Measurements from ENCODE around the gene PIAS4. TPM values are rescaled to one million over a fixed set of nuclear protein-coding genes. Genes with fewer than 3 reads are reported as not detected.

The PIAS4 gene
- total and polyA plus RNA-seq, 2 of the 13 experiments (the other 11 are each of a cell fraction or from before 2014, with no cell fraction given): 9.0 to 20.1 TPM

DNA sequence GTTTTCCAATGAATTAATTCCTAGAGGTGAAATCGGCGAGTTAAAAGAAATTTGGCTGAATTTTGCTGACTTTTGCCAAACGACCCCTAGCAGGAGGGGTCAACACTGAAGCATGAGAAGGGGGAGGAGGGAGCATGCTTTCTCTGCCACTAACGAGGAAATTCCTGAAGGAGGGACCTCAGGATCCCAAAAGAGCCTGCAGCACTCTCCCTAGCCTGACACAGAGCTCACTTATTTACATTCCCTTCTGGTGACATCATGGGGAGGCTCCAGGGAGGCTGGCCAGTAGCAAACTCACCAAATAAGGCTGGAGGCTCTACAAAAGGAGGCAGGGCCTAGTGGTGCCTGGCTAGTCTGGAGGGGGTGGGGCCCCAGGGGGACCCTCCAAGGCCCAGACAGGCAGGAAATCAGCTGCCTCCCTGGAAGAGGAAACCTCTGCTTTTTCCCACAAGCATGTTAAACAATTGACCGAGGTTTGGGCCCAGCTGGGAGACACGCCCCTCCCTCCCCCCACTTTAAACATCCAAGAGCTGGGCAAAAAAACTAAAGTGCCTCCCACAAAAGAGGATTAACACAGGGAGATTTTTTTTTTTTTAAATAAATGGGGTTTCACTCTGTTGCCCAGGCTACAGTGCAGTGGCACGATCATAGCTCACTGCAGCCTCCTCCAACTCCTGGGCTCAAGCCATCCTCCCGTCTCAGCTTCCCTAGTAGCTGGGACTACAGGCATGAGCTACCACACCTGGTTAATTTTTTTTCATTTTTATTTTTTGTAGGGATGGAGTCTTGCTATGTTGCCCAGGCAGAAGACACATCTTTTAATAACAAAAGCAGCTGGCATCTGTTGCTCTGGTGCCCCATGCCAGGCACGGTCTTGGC is 38.7 kb upstream of the PIAS4 start (continued):
- TF ChIP-seq, protein P1, sequence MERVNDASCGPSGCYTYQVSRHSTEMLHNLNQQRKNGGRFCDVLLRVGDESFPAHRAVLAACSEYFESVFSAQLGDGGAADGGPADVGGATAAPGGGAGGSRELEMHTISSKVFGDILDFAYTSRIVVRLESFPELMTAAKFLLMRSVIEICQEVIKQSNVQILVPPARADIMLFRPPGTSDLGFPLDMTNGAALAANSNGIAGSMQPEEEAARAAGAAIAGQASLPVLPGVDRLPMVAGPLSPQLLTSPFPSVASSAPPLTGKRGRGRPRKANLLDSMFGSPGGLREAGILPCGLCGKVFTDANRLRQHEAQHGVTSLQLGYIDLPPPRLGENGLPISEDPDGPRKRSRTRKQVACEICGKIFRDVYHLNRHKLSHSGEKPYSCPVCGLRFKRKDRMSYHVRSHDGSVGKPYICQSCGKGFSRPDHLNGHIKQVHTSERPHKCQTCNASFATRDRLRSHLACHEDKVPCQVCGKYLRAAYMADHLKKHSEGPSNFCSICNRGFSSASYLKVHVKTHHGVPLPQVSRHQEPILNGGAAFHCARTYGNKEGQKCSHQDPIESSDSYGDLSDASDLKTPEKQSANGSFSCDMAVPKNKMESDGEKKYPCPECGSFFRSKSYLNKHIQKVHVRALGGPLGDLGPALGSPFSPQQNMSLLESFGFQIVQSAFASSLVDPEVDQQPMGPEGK (CRISPR knock-in tag; IDR thresholded peaks at IDR 0.05): peak; percentile 85
- TF ChIP-seq, protein P2, sequence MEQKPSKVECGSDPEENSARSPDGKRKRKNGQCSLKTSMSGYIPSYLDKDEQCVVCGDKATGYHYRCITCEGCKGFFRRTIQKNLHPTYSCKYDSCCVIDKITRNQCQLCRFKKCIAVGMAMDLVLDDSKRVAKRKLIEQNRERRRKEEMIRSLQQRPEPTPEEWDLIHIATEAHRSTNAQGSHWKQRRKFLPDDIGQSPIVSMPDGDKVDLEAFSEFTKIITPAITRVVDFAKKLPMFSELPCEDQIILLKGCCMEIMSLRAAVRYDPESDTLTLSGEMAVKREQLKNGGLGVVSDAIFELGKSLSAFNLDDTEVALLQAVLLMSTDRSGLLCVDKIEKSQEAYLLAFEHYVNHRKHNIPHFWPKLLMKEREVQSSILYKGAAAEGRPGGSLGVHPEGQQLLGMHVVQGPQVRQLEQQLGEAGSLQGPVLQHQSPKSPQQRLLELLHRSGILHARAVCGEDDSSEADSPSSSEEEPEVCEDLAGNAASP (CRISPR knock-in tag; IDR thresholded peaks at IDR 0.05; ENCODE audit: borderline replicate concordance): 0 out of 2 replicates have a peak, but pooled peaks have one; percentile 14
- TF ChIP-seq, protein P3, sequence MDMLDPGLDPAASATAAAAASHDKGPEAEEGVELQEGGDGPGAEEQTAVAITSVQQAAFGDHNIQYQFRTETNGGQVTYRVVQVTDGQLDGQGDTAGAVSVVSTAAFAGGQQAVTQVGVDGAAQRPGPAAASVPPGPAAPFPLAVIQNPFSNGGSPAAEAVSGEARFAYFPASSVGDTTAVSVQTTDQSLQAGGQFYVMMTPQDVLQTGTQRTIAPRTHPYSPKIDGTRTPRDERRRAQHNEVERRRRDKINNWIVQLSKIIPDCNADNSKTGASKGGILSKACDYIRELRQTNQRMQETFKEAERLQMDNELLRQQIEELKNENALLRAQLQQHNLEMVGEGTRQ (IDR thresholded peaks at IDR 0.05; ENCODE audit: low read depth, low read length): no peak
- TF ChIP-seq, protein P3 (CRISPR knock-in tag; IDR thresholded peaks at IDR 0.05; ENCODE audit: borderline replicate concordance): peak; percentile 85; the same call in 1 of the 2 replicates
- TF ChIP-seq, protein P4, sequence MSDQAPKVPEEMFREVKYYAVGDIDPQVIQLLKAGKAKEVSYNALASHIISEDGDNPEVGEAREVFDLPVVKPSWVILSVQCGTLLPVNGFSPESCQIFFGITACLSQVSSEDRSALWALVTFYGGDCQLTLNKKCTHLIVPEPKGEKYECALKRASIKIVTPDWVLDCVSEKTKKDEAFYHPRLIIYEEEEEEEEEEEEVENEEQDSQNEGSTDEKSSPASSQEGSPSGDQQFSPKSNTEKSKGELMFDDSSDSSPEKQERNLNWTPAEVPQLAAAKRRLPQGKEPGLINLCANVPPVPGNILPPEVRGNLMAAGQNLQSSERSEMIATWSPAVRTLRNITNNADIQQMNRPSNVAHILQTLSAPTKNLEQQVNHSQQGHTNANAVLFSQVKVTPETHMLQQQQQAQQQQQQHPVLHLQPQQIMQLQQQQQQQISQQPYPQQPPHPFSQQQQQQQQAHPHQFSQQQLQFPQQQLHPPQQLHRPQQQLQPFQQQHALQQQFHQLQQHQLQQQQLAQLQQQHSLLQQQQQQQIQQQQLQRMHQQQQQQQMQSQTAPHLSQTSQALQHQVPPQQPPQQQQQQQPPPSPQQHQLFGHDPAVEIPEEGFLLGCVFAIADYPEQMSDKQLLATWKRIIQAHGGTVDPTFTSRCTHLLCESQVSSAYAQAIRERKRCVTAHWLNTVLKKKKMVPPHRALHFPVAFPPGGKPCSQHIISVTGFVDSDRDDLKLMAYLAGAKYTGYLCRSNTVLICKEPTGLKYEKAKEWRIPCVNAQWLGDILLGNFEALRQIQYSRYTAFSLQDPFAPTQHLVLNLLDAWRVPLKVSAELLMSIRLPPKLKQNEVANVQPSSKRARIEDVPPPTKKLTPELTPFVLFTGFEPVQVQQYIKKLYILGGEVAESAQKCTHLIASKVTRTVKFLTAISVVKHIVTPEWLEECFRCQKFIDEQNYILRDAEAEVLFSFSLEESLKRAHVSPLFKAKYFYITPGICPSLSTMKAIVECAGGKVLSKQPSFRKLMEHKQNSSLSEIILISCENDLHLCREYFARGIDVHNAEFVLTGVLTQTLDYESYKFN (CRISPR knock-in tag; conservative IDR thresholded peaks at IDR 0.05): peak; percentile 65
- TF ChIP-seq ZNF558 (CRISPR knock-in tag; IDR thresholded peaks at IDR 0.05; ENCODE audit: borderline replicate concordance): no peak; the same call in 1 of the 2 replicates
- TF ChIP-seq, protein P5, sequence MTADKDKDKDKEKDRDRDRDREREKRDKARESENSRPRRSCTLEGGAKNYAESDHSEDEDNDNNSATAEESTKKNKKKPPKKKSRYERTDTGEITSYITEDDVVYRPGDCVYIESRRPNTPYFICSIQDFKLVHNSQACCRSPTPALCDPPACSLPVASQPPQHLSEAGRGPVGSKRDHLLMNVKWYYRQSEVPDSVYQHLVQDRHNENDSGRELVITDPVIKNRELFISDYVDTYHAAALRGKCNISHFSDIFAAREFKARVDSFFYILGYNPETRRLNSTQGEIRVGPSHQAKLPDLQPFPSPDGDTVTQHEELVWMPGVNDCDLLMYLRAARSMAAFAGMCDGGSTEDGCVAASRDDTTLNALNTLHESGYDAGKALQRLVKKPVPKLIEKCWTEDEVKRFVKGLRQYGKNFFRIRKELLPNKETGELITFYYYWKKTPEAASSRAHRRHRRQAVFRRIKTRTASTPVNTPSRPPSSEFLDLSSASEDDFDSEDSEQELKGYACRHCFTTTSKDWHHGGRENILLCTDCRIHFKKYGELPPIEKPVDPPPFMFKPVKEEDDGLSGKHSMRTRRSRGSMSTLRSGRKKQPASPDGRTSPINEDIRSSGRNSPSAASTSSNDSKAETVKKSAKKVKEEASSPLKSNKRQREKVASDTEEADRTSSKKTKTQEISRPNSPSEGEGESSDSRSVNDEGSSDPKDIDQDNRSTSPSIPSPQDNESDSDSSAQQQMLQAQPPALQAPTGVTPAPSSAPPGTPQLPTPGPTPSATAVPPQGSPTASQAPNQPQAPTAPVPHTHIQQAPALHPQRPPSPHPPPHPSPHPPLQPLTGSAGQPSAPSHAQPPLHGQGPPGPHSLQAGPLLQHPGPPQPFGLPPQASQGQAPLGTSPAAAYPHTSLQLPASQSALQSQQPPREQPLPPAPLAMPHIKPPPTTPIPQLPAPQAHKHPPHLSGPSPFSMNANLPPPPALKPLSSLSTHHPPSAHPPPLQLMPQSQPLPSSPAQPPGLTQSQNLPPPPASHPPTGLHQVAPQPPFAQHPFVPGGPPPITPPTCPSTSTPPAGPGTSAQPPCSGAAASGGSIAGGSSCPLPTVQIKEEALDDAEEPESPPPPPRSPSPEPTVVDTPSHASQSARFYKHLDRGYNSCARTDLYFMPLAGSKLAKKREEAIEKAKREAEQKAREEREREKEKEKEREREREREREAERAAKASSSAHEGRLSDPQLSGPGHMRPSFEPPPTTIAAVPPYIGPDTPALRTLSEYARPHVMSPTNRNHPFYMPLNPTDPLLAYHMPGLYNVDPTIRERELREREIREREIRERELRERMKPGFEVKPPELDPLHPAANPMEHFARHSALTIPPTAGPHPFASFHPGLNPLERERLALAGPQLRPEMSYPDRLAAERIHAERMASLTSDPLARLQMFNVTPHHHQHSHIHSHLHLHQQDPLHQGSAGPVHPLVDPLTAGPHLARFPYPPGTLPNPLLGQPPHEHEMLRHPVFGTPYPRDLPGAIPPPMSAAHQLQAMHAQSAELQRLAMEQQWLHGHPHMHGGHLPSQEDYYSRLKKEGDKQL (CRISPR knock-in tag; IDR thresholded peaks at IDR 0.05; ENCODE audit: low read depth): no peak
- peak; percentile 24; the same call in 1 of the 2 replicates for TF ChIP-seq PHF20 (CRISPR knock-in tag; IDR thresholded peaks at IDR 0.05)
- peak; percentile 94 for TF ChIP-seq ZNF7 (CRISPR knock-in tag; IDR thresholded peaks at IDR 0.05)
- TF ChIP-seq RARG (CRISPR knock-in tag; IDR thresholded peaks at IDR 0.05; ENCODE audit: low read depth): no peak

Data from HepG2 (cell line).